Osteoblast (primary cell): Measurements from ENCODE around the gene DMPK. TPM values are rescaled to one million over a fixed set of nuclear protein-coding genes. Genes with fewer than 3 reads are reported as not detected.
A peak's percentile ranks its signal among the peaks of the same experiment; 100 is the strongest.

Experiments
- DNase-seq: peaks from one replicate; pipeline ENCODE4 v3.0.0; 2011; ENCODE audit warnings: low spot score, mixed read lengths; ENCODE audit not compliant: insufficient read length; ENCODE audit errors: missing footprints
- H2AFZ ChIP-seq: 2 replicates; pipeline ENCODE4 v1.6.0; 2011; ENCODE audit warnings: mild to moderate bottlenecking, low read length
- H3K27ac ChIP-seq: 2 replicates; pipeline ENCODE4 v1.5.1; 2011; ENCODE audit warnings: mild to moderate bottlenecking, low read depth, low read length, moderate library complexity
- H3K27me3 ChIP-seq: 2 replicates; pipeline ENCODE4 v1.6.0; 2012; ENCODE audit warnings: mild to moderate bottlenecking, control low read depth, inconsistent platforms, low read length, moderate library complexity; ENCODE audit not compliant: insufficient read depth
- H3K36me3 ChIP-seq: 2 replicates; pipeline ENCODE4 v1.5.1; 2011; ENCODE audit warnings: mild to moderate bottlenecking, low read length, control low read depth, moderate library complexity; ENCODE audit not compliant: insufficient read depth
- H3K4me1 ChIP-seq: 2 replicates; pipeline ENCODE4 v1.5.1; 2011; ENCODE audit warnings: mild to moderate bottlenecking, low read length, control low read depth, moderate library complexity; ENCODE audit not compliant: insufficient read depth
- H3K4me2 ChIP-seq: 2 replicates; pipeline ENCODE4 v1.6.0; 2011; ENCODE audit warnings: mild to moderate bottlenecking, low read length; ENCODE audit not compliant: insufficient read depth
- H3K4me3 ChIP-seq: fragments of 200-600 bp; sonication (generic); 3 replicates; pipeline ENCODE4 v1.5.1; 2012; ENCODE audit warnings: mild to moderate bottlenecking, low read length, inconsistent platforms; ENCODE audit not compliant: insufficient read depth
- H3K79me2 ChIP-seq: 2 replicates; pipeline ENCODE4 v1.6.0; 2012; ENCODE audit warnings: mild to moderate bottlenecking, low read length, control low read depth, inconsistent platforms; ENCODE audit not compliant: insufficient read depth
- H3K9me3 ChIP-seq: 2 replicates; pipeline ENCODE4 v1.5.1; 2011; ENCODE audit warnings: low read depth, low read length, control low read depth
- H4K20me1 ChIP-seq: 2 replicates; pipeline ENCODE4 v1.6.0; 2012; ENCODE audit warnings: mild to moderate bottlenecking, low read length, control low read depth; ENCODE audit not compliant: insufficient read depth
- CTCF ChIP-seq: IDR thresholded peaks from 2 replicates; pipeline ENCODE4 v1.5.1; 2011; ENCODE audit warnings: mild to moderate bottlenecking, low read depth, low read length, moderate library complexity; ENCODE audit errors: extremely low read depth
- total RNA-seq: library from RNA; depleted of rRNA; stranded (reverse); fragments of >200 nt; gene quantifications from 2 replicates; pipeline ENCODE4 v1.2.3, GENCODE V29; 2012

Gene DMPK
- total RNA-seq, 1 donor = 30.4 TPM

GRCh38 chr19:45771311-45771933 is 10.9 kb downstream of the DMPK start:
- DNase-seq = no peak
- H3K36me3 ChIP-seq = peaks cover 34% of the 10 kb centered on the region
- no peaks in the 10 kb centered on the region for H3K9me3 ChIP-seq
- H3K4me1 ChIP-seq = peaks cover 17% of the 10 kb centered on the region
- peak overlapping the region; percentile 87 for H3K4me2 ChIP-seq
- H2AFZ ChIP-seq = no peak overlapping the region
- no peak overlapping the region for H3K4me3 ChIP-seq
- TF ChIP-seq CTCF = no peak
- no peaks in the 10 kb centered on the region for H3K27me3 ChIP-seq
- no peak overlapping the region for H3K27ac ChIP-seq
- H3K79me2 ChIP-seq = no peaks in the 10 kb centered on the region
- peaks cover 11% of the 10 kb centered on the region for H4K20me1 ChIP-seq

- TF ChIP-seq CTCF = peak; percentile 77
- Histone ChIP-seq H4K20me1 (peaks cover 11% of the 10 kb centered on the region), H3K4me2 (peak overlapping the region; percentile 87), H3K4me3 (peak overlapping the region; percentile 76), H3K4me1 (peaks cover 23% of the 10 kb centered on the region), H3K27me3 (no peaks in the 10 kb centered on the region), H3K79me2 (peaks cover 8% of the 10 kb centered on the region), H3K36me3 (peaks cover 34% of the 10 kb centered on the region), H3K9me3 (no peaks in the 10 kb centered on the region), H3K27ac (peak overlapping the region; percentile 47), H2AFZ (no peak overlapping the region)
- DNase-seq = peak; percentile 100
Measured at GRCh38 chr19:45770192-45771101, 11.8 kb downstream of the DMPK start.

GRCh38 chr19:45769821-45770191 is 12.5 kb downstream of the DMPK start:
- Histone ChIP-seq H3K27ac (peak overlapping the region; percentile 69), H3K79me2 (peaks cover 8% of the 10 kb centered on the region), H2AFZ (no peak overlapping the region), H4K20me1 (peaks cover 11% of the 10 kb centered on the region), H3K4me2 (peak overlapping the region; percentile 87), H3K4me1 (peaks cover 23% of the 10 kb centered on the region), H3K36me3 (peaks cover 31% of the 10 kb centered on the region), H3K4me3 (peak overlapping the region; percentile 76), H3K9me3 (no peaks in the 10 kb centered on the region), H3K27me3 (no peaks in the 10 kb centered on the region)
- no peak for TF ChIP-seq CTCF
- DNase-seq = no peak
